Stimulated activated CD8-positive, alpha-beta memory T cell treated with anti-CD3 and anti-CD28 coated beads, Interleukin-15, amount 100 ng/mL, for 48 hours (primary cell): ENCODE results near the gene DPP7.

Experiments used
- DNase-seq, 2 donors: peaks; one replicate each; pipeline ENCODE4 v3.0.0-alpha.2; 2020; ENCODE audit warnings: low read depth in 2 of 2

Gene DPP7

GRCh38 chr9:137114613-137115393 lies at the start of gene DPP7:
TSS of gene DPP7 (minus strand) at chr9:137114733. CDS start at chr9:137114713, 20 bp downstream.
- DNase-seq = peak; percentile 67 to 68

DNA sequence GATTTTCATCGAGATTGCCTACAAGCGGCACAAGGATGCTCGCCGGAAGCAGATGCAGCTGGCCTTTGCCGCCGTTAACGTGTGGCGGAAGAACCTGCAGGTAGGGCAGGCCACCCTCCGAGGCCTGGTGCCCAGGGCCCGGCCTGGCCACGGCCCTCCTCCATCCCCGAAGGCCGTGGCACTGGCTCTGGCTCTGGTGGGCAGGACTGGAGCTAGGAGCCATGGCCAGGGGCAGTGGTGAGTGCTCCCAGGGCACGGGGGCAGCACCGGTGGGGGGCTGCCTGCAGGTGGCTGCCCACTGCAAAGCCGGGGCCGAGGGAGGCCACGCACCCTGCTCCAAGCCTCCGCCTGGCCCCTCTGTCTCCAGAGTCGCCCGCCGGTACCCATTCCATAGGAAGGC lies 49.3 kb upstream of the DPP7 start:
- no peak for DNase-seq

DNA sequence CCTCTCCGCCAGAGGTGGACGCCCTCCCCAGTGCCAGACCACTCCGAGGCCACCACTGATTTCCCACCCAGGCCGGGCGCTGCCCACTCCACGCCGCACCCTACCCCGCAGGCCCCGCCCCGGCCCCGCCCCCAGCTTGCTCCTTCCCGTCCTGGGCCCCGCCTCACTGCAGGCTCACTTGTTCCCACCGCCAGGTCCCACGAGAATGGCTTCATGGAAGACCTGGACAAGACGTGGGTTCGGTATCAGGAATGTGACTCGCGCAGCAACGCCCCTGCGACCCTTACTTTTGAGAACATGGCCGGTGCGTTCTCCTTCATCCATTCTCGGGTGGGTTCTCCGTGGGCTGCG lies 48.8 kb upstream of the DPP7 start:
- DNase-seq = no peak

DNA sequence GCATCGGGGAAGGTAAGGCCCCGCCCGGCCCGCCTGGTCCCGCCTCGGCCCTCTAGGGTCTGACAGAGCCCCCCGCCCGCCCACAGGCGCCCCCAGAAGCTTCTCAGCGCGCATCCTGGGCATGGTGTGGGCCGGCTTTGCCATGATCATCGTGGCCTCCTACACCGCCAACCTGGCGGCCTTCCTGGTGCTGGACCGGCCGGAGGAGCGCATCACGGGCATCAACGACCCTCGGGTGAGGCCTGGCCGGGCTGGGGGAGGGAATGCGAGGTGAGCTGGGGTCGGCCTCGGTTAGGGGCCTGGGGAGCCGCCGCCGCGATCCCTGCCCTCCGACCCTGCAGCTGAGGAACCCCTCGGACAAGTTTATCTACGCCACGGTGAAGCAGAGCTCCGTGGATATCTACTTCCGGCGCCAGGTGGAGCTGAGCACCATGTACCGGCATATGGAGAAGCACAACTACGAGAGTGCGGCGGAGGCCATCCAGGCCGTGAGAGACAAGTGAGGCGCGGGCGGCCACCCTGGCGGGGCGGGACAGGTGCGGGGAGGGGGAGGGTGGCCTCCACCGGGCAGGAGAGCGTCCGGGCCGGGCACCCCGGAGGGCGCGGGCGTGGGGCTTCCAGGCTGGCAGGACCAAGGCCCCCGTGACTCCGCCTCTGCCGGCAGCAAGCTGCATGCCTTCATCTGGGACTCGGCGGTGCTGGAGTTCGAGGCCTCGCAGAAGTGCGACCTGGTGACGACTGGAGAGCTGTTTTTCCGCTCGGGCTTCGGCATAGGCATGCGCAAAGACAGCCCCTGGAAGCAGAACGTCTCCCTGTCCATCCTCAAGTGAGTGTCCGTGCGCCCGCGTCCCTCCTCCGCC lies 48.2 kb upstream of the DPP7 start:
- no peak for DNase-seq

DNA sequence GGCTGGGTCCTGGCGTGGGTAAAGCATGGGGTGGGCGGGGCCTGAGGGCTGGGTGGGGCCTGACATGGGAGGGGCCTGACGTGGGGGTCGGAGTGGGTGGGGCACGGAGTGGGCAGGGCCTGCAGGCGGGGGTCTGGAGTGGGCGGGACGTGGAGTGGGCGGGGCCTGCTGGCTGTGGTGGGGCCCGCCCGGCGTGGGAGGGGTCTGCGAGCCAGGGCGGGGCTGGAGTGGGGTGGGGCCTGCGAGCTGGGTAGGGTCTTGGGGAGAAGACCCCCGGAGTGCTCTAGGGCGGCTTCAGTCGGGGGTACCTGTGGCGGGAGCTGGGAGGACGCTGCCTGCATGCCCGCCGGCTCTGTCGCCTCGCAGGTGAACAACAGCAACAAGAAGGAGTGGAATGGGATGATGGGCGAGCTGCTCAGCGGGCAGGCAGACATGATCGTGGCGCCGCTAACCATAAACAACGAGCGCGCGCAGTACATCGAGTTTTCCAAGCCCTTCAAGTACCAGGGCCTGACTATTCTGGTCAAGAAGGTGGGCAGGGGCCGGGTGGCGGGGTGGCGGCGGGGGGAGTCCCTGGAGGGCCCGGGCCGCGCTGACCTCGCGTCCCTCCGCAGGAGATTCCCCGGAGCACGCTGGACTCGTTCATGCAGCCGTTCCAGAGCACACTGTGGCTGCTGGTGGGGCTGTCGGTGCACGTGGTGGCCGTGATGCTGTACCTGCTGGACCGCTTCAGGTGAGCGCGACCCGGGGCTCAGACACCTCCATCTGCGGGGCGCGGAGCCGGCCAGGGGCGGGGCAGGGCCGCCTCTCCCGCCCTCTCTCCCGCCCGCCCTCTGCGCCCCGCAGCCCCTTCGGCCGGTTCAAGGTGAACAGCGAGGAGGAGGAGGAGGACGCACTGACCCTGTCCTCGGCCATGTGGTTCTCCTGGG lies 47.3 kb upstream of the DPP7 start:
- DNase-seq = no peak

DNA sequence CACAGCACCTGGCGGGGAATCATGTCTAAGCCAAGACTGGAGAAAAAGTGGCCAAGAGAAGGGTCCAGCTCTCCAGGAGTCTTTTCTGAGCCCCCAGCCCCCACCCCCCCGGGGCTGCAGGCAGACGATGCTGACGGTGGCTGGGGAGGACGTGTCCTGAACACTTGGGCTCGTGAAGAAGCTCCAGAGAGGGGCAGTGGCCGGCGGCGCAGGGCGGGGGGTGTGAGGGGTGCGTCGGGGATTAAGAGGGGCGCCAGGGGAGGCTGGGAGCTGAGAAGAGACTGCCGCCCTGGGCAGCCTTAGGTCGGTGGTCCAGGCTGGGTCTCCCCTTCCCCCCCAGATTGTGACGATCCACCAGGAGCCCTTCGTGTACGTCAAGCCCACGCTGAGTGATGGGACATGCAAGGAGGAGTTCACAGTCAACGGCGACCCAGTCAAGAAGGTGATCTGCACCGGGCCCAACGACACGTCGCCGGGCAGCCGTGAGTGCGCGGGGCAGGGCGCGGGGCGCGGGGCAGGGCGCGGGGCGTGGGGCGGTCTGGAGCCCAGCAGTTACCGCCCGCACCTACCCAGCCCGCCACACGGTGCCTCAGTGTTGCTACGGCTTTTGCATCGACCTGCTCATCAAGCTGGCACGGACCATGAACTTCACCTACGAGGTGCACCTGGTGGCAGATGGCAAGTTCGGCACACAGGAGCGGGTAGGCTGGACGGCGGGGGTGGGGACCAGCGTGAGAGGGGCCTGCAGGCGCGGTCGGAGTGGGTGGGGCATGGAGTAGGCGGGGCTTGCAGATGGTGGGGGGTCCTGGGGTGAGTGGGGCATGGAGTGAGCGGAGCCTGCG lies 46.4 kb upstream of the DPP7 start:
- DNase-seq = no peak

- no peak for DNase-seq
Observed at GRCh38 chr9:137160054-137160425, 45.5 kb upstream of the DPP7 start.

- DNase-seq = no peak
Observed at GRCh38 chr9:137159105-137160053, 44.8 kb upstream of the DPP7 start.

- DNase-seq = no peak
Observed at GRCh38 chr9:137158625-137159024, 44.1 kb upstream of the DPP7 start.

DNA sequence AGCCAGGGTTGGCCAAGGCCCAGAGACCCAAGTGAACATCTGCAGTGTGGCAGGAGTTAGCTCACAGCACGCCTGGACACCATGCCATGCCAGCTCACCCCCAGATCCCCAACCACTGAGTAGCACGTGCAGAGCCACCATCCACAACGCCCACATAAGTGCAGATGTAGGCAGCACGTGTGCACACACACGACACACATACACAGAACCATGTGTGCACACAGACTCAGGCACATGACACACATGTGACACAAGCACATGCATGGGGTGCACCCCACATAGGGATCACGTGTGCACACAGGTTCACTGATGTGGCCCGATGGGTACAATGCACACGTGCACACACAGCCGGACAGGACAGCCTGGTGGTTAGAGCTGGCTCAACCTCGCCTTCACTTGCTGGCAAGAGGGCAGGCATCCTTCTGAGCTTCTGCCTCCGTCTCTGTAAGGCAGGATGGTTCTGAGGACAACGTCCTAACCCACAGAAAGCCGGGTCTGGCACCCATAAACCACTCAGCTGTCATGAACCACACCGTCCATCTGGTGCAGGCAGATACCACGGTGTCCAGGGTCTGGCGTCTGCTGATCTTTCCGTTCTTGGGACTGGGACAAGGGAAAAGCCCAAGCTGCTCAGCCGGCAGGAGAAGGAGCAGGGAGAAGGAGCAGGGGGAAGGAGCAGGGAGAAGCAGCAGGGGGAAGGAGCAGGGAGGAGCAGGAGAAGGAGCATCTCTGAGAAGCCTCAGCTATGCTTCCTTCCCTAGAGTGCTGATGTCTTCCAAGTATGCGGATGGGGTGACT lies 43.3 kb upstream of the DPP7 start:
- DNase-seq = no peak

- peak in 1 of 2 donors; percentile 47 for DNase-seq
Observed at GRCh38 chr9:137156567-137157375, 42.2 kb upstream of the DPP7 start.

- no peak for DNase-seq
Observed at GRCh38 chr9:137152844-137153405, 38.4 kb upstream of the DPP7 start.

DNA sequence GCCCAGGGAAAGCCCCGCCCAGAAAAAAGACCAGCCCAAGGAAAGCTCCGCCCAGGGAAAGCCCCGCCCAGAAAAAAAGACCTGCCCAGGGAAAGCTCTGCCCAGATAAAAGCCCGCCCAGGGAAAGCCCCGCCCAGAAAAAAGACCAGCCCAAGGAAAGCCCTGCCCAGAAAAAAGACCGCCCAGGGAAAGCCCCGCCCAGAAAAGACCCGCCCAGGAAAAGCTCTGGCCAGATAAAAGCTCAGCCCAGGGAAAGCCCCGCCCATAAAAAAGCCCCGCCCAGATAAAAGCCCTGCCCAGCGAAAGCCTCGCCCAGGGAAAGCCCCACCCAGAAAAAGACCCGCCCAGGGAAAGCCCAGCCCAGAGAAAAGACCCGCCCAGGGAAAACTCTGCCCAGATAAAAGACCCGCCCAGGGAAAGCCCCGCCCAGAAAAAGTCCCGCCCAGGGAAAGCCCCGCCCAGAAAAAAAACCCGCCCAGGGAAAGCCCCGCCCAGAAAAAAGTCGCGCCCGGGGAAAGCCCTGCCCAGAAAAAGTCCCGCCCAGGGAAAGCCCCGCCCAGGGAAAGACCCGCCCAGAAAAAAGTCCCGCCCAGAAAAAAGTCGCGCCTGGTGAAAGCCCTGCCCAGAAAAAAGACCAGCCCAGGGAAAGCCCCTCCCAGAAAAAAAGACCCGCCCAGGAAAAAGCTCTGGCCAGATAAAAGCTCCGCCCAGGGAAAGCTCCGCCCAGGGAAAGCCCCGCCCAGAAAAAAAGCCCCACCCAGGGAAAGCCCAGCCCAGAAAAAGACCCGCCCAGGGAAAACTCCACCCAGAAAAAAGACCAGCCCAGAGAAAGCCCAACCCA lies 36.3 kb upstream of the DPP7 start:
- peak; percentile 47 to 64 for DNase-seq

DNA sequence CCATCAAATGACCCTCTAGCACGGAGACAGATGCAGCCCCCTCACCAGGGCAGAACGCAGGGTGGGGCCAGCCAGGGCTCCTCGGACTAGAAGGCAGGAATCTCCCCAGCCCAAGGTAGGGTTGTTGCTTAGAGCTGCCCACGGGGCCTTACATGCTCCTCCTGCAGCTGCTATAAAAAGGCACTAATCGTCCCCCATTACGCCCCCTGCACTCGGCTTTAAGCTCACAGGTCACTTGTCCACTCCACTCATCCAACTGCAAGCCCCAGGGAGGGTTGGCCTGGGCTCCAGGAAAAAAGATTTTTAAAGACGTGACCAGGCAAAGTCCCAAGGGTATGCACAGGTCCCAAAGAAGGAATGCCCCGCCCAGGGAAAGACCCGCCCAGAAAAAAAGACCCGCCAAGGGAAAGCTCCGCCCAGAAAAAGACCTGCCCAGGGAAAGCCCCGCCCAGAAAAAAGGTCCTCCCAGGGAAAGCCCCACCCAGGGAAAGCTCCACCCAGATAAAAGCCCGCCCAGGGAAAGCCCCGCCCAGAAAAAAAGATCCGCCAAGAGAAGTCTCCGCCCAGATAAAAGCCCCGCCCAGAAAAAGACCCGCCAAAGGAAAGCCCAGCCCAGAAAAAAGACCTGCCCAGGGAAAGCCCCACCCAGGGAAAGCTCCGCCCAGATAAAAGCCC lies 35.5 kb upstream of the DPP7 start:
- DNase-seq = no peak

DNA sequence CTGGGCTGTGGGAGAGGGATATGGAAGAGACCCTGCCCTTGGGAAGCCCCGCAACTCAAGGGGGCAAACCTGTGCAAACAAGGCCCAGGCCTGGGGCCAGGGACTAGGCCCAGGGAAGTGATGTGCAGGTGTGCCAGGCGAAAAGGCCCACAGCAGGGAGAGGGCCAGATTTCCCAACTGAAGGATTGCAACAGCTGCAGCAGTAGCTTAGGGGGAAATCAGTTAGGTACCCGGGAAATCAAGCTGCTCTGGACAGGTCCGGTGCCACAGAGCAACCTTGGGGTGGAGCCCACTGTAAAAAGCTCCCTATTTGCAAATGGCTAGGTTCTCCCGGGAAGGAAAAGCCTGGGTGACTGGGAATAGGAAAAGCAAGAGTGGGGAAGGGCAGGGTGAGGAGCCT lies 34.8 kb upstream of the DPP7 start:
- DNase-seq = no peak

- DNase-seq = no peak
Observed at GRCh38 chr9:137148661-137149060, 34.1 kb upstream of the DPP7 start.
